NCI-H2227 (cell line): ENCODE data around the gene TPRN.
A peak's percentile ranks its signal among the peaks of the same experiment; 100 is the strongest.

Experiments used
- DNase-seq: peaks from one replicate; lab custom pipeline; 2025; ENCODE audit not compliant: unreplicated experiment; lab: John Stamatoyannopoulos, UW

TPRN gene

GRCh38 chr9:137213160-137214060 lies 12.9 kb upstream of the TPRN start:
- DNase-seq: no peak

- no peak for DNase-seq
Measured at GRCh38 chr9:137212520-137212919, 12.0 kb upstream of the TPRN start.

GRCh38 chr9:137211532-137211931 lies 11.0 kb upstream of the TPRN start:
- no peak for DNase-seq

- no peak for DNase-seq
Measured at GRCh38 chr9:137206602-137207001, 6.1 kb upstream of the TPRN start.

GRCh38 chr9:137205126-137206069 lies 4.9 kb upstream of the TPRN start, which contains the start of the genes NDOR1 and TMEM203:
Gene NDOR1 (plus strand): TSS chr9:137205700. CDS start chr9:137205778, 78 bp downstream.
Gene TMEM203 (minus strand): TSS chr9:137205648. CDS start chr9:137205414, 234 bp downstream.
- peak; percentile 90 for DNase-seq

GRCh38 chr9:137204731-137205125 lies 4.2 kb upstream of the TPRN start:
- no peak for DNase-seq

GRCh38 chr9:137202966-137203365 lies 2.4 kb upstream of the TPRN start:
- no peak for DNase-seq

- DNase-seq: no peak
Measured at GRCh38 chr9:137201205-137201868, 796 bp upstream of the TPRN start.

- DNase-seq: peak; percentile 18
Measured at GRCh38 chr9:137199411-137200121, 975 bp downstream of the TPRN start.

GRCh38 chr9:137198902-137199283 lies 1.6 kb downstream of the TPRN start:
- no peak for DNase-seq

- DNase-seq: no peak
Measured at GRCh38 chr9:137198051-137198901, 2.3 kb downstream of the TPRN start.

- DNase-seq: no peak
Measured at GRCh38 chr9:137195525-137196220, 4.9 kb downstream of the TPRN start.

GRCh38 chr9:137194909-137195308 lies 5.6 kb downstream of the TPRN start:
- no peak for DNase-seq

- no peak for DNase-seq
Measured at GRCh38 chr9:137194388-137194787, 6.2 kb downstream of the TPRN start.

GRCh38 chr9:137193771-137194170 lies 6.8 kb downstream of the TPRN start:
- no peak for DNase-seq

- DNase-seq: peak; percentile 24
Measured at GRCh38 chr9:137192859-137193258, 7.7 kb downstream of the TPRN start.

GRCh38 chr9:137192448-137192780 lies 8.1 kb downstream of the TPRN start:
- DNase-seq: no peak

- DNase-seq: no peak
Measured at GRCh38 chr9:137191691-137192447, 8.7 kb downstream of the TPRN start.
